ENCODE data around the gene DHX34. TPM values are rescaled to one million over a fixed set of nuclear protein-coding genes. Genes with fewer than 3 reads are reported as not detected.
A peak's percentile ranks its signal among the peaks of the same experiment; 100 is the strongest.

The DHX34 gene
- total and polyA plus RNA-seq, 2 experiments from 2014 or later: 16.1 to 33.7 TPM

DNA sequence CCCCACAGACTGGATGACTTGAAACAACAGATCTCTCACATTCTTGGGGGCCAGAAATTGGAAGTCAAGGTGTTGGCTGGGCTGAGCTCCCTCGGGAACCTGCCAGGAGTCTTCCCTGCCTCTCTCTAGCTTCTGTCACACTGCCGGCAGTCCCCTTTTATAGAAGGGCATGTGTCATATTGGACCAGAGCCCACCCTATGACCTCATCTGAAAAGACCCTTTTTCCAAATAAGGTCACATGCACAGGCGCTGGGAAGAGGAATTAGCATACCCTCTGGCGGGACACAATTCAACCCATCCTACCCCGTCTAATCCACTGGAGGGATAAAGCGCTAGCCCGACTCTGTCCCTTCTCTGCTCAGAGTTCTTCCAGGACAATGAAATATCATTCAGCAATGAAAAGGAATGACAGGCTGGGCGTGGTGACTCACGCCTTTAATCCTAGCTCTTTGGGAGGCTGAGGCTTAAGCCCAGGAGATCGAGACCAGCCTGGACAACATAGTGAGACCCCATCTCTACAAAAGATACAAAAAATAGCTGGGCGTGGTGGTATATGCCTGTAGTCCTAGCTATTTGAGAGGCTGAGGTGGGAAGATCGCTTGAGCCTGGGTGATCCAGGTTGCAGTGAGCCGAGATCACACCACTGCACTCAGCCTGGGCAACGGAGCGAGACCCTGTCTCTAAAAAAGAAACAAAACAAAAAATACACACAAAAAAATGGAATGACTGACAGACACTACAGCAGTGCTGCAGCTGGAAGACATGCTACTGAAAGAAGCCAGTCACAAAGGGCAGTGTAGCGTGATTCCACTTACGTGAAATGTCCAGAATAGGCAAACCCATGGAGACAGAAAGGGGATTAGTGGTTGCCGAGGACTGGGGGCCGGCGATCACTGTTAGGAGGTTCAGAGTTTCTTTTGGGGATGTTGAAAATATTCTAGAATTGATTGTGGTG is 41.7 kb downstream of the DHX34 start:
- H3K4me3 ChIP-seq: no peak overlapping the region
- no peaks in the 10 kb centered on the region for H3K27me3 ChIP-seq
- TF ChIP-seq, protein P1, sequence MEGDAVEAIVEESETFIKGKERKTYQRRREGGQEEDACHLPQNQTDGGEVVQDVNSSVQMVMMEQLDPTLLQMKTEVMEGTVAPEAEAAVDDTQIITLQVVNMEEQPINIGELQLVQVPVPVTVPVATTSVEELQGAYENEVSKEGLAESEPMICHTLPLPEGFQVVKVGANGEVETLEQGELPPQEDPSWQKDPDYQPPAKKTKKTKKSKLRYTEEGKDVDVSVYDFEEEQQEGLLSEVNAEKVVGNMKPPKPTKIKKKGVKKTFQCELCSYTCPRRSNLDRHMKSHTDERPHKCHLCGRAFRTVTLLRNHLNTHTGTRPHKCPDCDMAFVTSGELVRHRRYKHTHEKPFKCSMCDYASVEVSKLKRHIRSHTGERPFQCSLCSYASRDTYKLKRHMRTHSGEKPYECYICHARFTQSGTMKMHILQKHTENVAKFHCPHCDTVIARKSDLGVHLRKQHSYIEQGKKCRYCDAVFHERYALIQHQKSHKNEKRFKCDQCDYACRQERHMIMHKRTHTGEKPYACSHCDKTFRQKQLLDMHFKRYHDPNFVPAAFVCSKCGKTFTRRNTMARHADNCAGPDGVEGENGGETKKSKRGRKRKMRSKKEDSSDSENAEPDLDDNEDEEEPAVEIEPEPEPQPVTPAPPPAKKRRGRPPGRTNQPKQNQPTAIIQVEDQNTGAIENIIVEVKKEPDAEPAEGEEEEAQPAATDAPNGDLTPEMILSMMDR (IDR thresholded peaks at IDR 0.05; ENCODE audit: low read depth, low read length): no peak
- no peaks in the 10 kb centered on the region for H3K9me3 ChIP-seq (ENCODE audit: low read depth)
- no peaks in the 10 kb centered on the region for H3K36me3 ChIP-seq
- H3K27ac ChIP-seq: no peak overlapping the region
- H3K4me1 ChIP-seq (ENCODE audit: low read depth): no peaks in the 10 kb centered on the region
- DNase-seq (ENCODE audit: low read depth in 1 of 2, low spot score in 1 of 2): no peak

DNA sequence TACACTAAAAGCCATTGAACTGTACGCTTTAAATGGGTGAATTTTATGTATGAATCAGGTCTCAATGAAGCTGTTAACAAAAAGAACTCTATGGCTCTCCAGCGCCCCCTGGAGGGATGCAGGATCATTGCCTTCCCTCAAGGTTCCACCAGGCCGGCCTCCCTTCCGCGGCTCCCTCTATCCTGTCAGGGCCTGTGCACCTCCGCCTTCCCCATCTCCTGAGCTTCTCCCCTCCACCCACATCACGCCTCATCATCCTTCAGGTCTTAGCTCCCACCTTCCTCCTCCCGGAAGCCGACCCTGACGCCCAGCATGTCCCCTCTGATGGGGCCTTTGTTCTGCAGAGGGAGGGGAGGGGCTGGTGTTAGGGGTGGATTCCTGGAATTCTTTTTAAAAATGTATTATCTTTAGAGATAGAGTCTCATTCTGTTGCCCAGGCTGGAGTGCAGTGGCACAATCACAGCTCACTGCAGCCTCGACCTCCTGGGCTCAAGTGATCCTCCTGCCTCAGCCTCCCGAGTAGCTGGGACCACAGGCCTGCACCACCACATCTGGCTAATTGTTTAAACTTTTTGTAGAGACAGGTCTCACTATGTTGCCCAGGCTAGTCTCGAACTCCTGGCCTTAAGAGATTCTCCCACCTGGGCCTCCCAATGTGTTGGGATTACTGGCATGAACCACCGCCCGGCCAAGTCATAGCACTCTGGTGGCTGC is 42.6 kb downstream of the DHX34 start:
- TF ChIP-seq, protein P1 (IDR thresholded peaks at IDR 0.05; ENCODE audit: low read depth, low read length): peak; percentile 93
- peak; percentile 77 to 79 for DNase-seq (ENCODE audit: low read depth in 1 of 2, low spot score in 1 of 2)
- no peaks in the 10 kb centered on the region for H3K27me3 ChIP-seq
- H3K4me1 ChIP-seq (ENCODE audit: low read depth): no peaks in the 10 kb centered on the region
- H3K9me3 ChIP-seq (ENCODE audit: low read depth): no peaks in the 10 kb centered on the region
- no peaks in the 10 kb centered on the region for H3K36me3 ChIP-seq
- H3K27ac ChIP-seq: no peak overlapping the region
- H3K4me3 ChIP-seq: no peak overlapping the region

DNA sequence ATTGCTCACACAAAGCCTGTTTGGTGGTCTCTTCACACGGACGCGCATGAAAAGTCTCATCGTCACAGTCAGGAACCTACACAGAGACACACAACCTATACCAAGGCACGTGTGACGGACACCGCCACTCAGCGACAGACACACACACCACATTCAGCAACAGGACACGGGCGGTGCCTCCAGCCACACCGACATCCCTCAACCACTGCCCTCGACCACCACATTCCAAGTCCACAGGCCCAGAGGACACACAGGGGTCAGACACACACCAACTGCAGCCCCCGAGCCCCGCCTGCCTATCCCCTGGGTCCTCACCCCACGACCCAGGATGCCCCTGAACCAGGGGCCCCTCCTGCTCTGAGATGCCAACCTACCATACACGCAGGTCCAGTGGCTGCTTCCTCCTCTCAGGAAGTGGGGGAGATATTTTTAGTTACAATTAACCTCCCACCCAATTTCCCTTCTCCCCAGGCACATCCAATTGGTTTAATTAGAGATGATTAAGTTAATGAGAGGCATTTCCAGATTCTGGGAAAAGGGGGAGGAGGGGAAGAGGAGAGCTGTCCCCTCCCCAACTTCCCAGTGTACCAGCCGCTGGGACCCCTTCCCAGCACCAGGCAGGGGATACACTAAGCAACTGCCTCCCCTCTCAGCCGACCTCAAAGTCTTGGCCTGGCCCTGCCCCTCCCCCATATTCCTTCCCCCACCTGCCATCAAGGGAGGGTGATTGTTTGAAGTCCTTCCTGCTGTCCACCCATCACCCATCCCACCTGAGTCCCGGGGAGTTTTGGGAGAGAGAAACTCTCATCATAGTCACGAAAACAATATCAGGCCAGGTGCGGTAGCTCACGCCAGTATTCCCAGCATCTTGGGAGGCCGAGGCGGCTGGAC is 49.8 kb downstream of the DHX34 start:
- Histone ChIP-seq H3K4me3 (no peak overlapping the region), H3K9me3 (ENCODE audit: low read depth) (no peaks in the 10 kb centered on the region), H3K4me1 (ENCODE audit: low read depth) (no peaks in the 10 kb centered on the region), H3K27ac (no peak overlapping the region), H3K36me3 (no peaks in the 10 kb centered on the region), H3K27me3 (no peaks in the 10 kb centered on the region)
- DNase-seq (ENCODE audit: low read depth in 1 of 2, low spot score in 1 of 2): no peak
- TF ChIP-seq, protein P1 (IDR thresholded peaks at IDR 0.05; ENCODE audit: low read depth, low read length): no peak

DNA sequence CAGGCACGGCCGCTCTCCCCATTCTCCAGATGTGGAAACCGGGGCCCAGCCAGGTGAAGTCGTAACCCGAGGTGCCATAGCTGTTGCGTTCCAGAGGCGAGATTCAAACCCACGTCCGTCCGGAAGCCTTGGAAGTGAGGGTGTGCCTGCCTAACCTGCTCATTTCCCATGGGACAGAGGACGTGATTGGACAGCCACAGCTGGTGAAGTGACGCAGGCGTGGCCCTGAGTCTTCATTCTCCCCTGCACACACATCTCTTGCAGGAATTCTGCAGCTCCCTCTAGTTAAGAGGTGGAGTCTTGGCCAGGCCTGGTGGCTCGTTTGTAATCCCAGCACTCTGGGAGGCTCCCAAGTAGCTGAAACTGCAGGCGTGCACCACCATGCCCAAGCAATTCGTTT is 53.4 kb downstream of the DHX34 start:
- Histone ChIP-seq H3K27ac (no peak overlapping the region), H3K36me3 (no peaks in the 10 kb centered on the region), H3K9me3 (ENCODE audit: low read depth) (no peaks in the 10 kb centered on the region), H3K27me3 (no peaks in the 10 kb centered on the region), H3K4me1 (ENCODE audit: low read depth) (no peaks in the 10 kb centered on the region), H3K4me3 (no peak overlapping the region)
- DNase-seq (ENCODE audit: low read depth in 1 of 2, low spot score in 1 of 2): no peak
- TF ChIP-seq, protein P1 (IDR thresholded peaks at IDR 0.05; ENCODE audit: low read depth, low read length): no peak

Measured in cardiac muscle cell (in vitro differentiated cells and primary cell).